ES-I3 (cell line): Measurements from ENCODE around the gene AP5Z1.

Experiments used
- H3K36me3 ChIP-seq: 2 replicates; pipeline ENCODE4 v1.6.1; 2013; ENCODE audit warnings: mild to moderate bottlenecking, low read length, control low read depth, moderate library complexity; ENCODE audit not compliant: insufficient read depth
- H3K4me1 ChIP-seq: 2 replicates; pipeline ENCODE4 v1.6.1; 2013; ENCODE audit warnings: mild to moderate bottlenecking, control low read depth, low read length; ENCODE audit not compliant: insufficient read depth
- H3K9ac ChIP-seq: 2 replicates; pipeline ENCODE4 v1.6.1; 2013; ENCODE audit warnings: low read depth, mild to moderate bottlenecking, low read length, moderate library complexity
- H3K9me3 ChIP-seq: 2 replicates; pipeline ENCODE4 v1.6.1; 2013; ENCODE audit warnings: mild to moderate bottlenecking, low read length, moderate library complexity; ENCODE audit not compliant: control insufficient read depth, insufficient read depth

AP5Z1 gene

DNA sequence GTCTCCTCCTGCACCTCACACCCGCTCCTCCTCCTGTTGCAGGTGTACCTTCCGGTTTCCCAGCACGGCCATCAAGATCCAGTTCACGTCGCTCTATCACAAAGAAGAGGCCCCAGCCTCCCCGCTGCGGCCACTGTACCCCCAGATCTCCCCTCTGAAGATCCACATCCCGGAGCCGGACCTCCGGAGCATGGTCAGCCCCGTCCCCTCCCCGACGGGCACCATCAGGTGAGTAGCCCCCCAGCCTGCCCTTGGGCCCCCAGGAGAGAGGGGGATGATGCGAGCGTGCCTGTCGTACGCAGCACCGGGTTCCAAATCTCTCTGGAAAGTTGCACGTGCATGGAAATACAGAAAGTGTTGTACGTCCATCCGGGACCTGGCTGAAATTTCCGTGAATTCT is 34.6 kb upstream of the AP5Z1 start:
- peaks cover 10% of the 10 kb centered on the region; the same call in 1 of the 2 replicates for H3K4me1 ChIP-seq
- no peak overlapping the region for H3K9ac ChIP-seq
- no peaks in the 10 kb centered on the region for H3K36me3 ChIP-seq
- H3K9me3 ChIP-seq = no peaks in the 10 kb centered on the region

DNA sequence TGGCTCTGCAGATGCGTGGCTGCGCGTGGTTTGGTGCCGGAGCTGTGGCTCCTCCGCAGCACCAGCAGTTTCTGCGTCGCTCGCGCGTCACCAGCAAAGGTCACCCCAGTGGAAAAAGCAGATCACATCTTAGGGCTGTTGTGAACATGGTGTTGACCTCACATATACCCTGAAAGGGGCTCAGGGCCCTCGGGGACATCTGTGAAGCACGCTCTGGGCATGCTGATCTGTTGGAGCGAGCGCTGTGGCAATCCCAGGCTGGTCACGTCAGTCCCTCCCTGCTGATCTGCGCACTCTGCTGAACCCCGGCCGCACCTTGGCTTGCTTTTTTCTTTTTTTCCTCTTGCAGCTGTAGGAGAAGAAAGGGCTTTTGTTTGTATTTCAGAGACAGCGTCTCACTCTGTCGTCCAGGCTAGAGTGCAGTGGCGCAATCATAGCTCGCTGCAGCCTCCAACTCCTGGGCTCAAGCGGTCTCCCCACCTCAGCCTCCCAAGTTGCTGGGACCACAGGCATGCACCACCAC is 33.3 kb upstream of the AP5Z1 start:
- Histone ChIP-seq H3K9me3 (no peaks in the 10 kb centered on the region), H3K4me1 (peaks cover 10% of the 10 kb centered on the region; the same call in 1 of the 2 replicates), H3K9ac (no peak overlapping the region), H3K36me3 (no peaks in the 10 kb centered on the region)

DNA sequence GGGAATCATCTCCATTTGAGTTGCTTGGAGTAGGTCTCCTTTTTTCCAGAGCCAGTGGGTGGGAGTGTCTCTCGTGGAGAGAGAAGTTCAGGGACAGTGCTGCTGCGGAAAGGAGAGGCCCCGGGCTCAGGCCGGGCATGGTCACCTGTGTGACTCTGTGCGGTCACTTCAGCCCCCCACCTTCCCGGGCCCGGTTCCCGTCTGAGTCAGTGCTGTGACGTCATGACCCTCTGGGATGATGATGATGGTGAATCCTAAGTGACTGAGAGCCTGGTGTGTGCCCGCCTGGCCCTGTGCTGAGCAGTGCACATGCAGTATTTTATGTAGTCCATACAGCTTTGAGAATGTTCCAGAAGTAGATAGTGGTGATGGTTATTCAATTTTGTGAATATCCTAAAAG is 32.6 kb upstream of the AP5Z1 start:
- H3K4me1 ChIP-seq = peaks cover 10% of the 10 kb centered on the region; the same call in 1 of the 2 replicates
- H3K9me3 ChIP-seq = no peaks in the 10 kb centered on the region
- H3K9ac ChIP-seq = no peak overlapping the region
- no peaks in the 10 kb centered on the region for H3K36me3 ChIP-seq

- no peaks in the 10 kb centered on the region for H3K9me3 ChIP-seq
- no peaks in the 10 kb centered on the region for H3K36me3 ChIP-seq
- H3K4me1 ChIP-seq = no peaks in the 10 kb centered on the region; the same call in 1 of the 2 replicates
- H3K9ac ChIP-seq = peak overlapping the region; percentile 1; the same call in 1 of the 2 replicates
These were observed 30.8 kb upstream of the AP5Z1 start for GRCh38 chr7:4744391-4745264.

- Histone ChIP-seq H3K4me1 (no peaks in the 10 kb centered on the region; the same call in 1 of the 2 replicates), H3K36me3 (no peaks in the 10 kb centered on the region), H3K9ac (peak overlapping the region; percentile 1; the same call in 1 of the 2 replicates), H3K9me3 (no peaks in the 10 kb centered on the region)
These were observed 30.0 kb upstream of the AP5Z1 start for GRCh38 chr7:4745265-4745919.

- H3K9ac ChIP-seq = no peak overlapping the region
- H3K4me1 ChIP-seq = no peaks in the 10 kb centered on the region; the same call in 1 of the 2 replicates
- H3K36me3 ChIP-seq = no peaks in the 10 kb centered on the region
- no peaks in the 10 kb centered on the region for H3K9me3 ChIP-seq
These were observed 29.2 kb upstream of the AP5Z1 start for GRCh38 chr7:4745971-4746919.

GRCh38 chr7:4747013-4747412 is 28.4 kb upstream of the AP5Z1 start:
- Histone ChIP-seq H3K36me3 (no peaks in the 10 kb centered on the region), H3K4me1 (no peaks in the 10 kb centered on the region; the same call in 1 of the 2 replicates), H3K9ac (no peak overlapping the region)

DNA sequence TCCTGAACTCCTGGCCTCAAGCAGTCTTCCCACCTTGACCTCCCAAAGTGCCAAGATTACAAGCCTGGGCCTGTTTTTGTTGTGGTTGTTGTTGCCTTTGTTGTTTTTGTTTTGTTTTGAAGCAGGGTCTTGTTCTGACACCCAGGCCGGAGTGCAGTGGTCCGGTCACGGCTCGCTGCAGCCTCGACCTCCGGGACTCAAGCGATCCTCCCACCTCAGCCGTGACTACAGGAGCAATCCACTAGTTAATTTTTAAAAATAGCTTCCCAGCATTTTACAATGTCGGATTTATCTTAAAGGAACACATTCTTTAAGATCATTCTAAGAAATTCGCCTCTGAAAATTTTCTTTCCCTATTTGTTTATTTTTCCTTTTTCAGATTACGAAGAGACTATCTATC is 27.7 kb upstream of the AP5Z1 start:
- Histone ChIP-seq H3K36me3 (no peaks in the 10 kb centered on the region), H3K4me1 (no peaks in the 10 kb centered on the region; the same call in 1 of the 2 replicates), H3K9me3 (no peaks in the 10 kb centered on the region), H3K9ac (no peak overlapping the region)

More at GRCh38 chr7:4747013-4747412, 28.4 kb upstream of the AP5Z1 start:
- no peaks in the 10 kb centered on the region for H3K9me3 ChIP-seq

GRCh38 chr7:4748231-4748681 is 27.2 kb upstream of the AP5Z1 start:
- H3K4me1 ChIP-seq = no peaks in the 10 kb centered on the region; the same call in 1 of the 2 replicates
- H3K36me3 ChIP-seq = no peaks in the 10 kb centered on the region
- H3K9ac ChIP-seq = no peak overlapping the region
- H3K9me3 ChIP-seq = no peaks in the 10 kb centered on the region

- Histone ChIP-seq H3K9me3 (no peaks in the 10 kb centered on the region), H3K9ac (no peak overlapping the region), H3K36me3 (no peaks in the 10 kb centered on the region), H3K4me1 (no peaks in the 10 kb centered on the region; the same call in 1 of the 2 replicates)
These were observed 26.1 kb upstream of the AP5Z1 start for GRCh38 chr7:4749363-4749762.

GRCh38 chr7:4749798-4750197 is 25.6 kb upstream of the AP5Z1 start:
- no peaks in the 10 kb centered on the region for H3K36me3 ChIP-seq

GRCh38 chr7:4751398-4751947 is 23.9 kb upstream of the AP5Z1 start:
- Histone ChIP-seq H3K9me3 (no peaks in the 10 kb centered on the region), H3K4me1 (no peaks in the 10 kb centered on the region), H3K9ac (no peak overlapping the region), H3K36me3 (no peaks in the 10 kb centered on the region)

More at GRCh38 chr7:4749798-4750197, 25.6 kb upstream of the AP5Z1 start:
- Histone ChIP-seq H3K4me1 (no peaks in the 10 kb centered on the region; the same call in 1 of the 2 replicates), H3K9me3 (no peaks in the 10 kb centered on the region), H3K9ac (no peak overlapping the region)

- Histone ChIP-seq H3K36me3 (no peaks in the 10 kb centered on the region), H3K4me1 (no peaks in the 10 kb centered on the region), H3K9ac (no peak overlapping the region), H3K9me3 (no peaks in the 10 kb centered on the region)
These were observed 21.6 kb upstream of the AP5Z1 start for GRCh38 chr7:4753598-4754432.
